GM19372 (cell line): ENCODE measurements around the gene FANCD2OS.
"Not testable (repeated sequence)": the region's sequence is repeated elsewhere in the genome, so short reads cannot be mapped to it uniquely, and the experiment has no call there.

ENCODE experiments used
- ATAC-seq: cut with Tn5 transposase; IDR thresholded peaks from one replicate; pipeline ENCODE4 v1.9.1; 2021; ENCODE audit warnings: mild to moderate bottlenecking, low read depth, moderate library complexity; ENCODE audit not compliant: unreplicated experiment

Gene FANCD2OS

GRCh38 chr3:10099041-10099440, 9.0 kb downstream of the FANCD2OS start:
- no peak for ATAC-seq

GRCh38 chr3:10093678-10094077, 14.4 kb downstream of the FANCD2OS start:
- ATAC-seq = no peak

GRCh38 chr3:10091387-10091786, 16.7 kb downstream of the FANCD2OS start:
- not testable (repeated sequence) for ATAC-seq

- ATAC-seq = not testable (repeated sequence)
Observed at GRCh38 chr3:10090774-10091173, 17.3 kb downstream of the FANCD2OS start.

GRCh38 chr3:10090179-10090578, 17.9 kb downstream of the FANCD2OS start:
- no peak for ATAC-seq

GRCh38 chr3:10088256-10088655, 19.8 kb downstream of the FANCD2OS start:
- ATAC-seq = no peak

- no peak for ATAC-seq
Observed at GRCh38 chr3:10085738-10086137, 22.3 kb downstream of the FANCD2OS start.

- ATAC-seq = no peak
Observed at GRCh38 chr3:10081871-10082270, 26.2 kb downstream of the FANCD2OS start.

- no peak for ATAC-seq
Observed at GRCh38 chr3:10074666-10075065, 33.4 kb downstream of the FANCD2OS start.

- ATAC-seq = not testable (repeated sequence)
Observed at GRCh38 chr3:10070077-10070476, 38.0 kb downstream of the FANCD2OS start.

GRCh38 chr3:10055097-10055496, 53.0 kb downstream of the FANCD2OS start:
- ATAC-seq = no peak
